Activated CD8-positive, alpha-beta memory T cell treated with anti-CD3 and anti-CD28 coated beads, Interleukin-2, amount 50 U/mL, for 48 hours (primary cell): Measurements from ENCODE around the gene HLA-A.

Experiments
- DNase-seq: peaks from one replicate; pipeline ENCODE4 v3.0.0-alpha.2; 2020

HLA-A gene

DNA sequence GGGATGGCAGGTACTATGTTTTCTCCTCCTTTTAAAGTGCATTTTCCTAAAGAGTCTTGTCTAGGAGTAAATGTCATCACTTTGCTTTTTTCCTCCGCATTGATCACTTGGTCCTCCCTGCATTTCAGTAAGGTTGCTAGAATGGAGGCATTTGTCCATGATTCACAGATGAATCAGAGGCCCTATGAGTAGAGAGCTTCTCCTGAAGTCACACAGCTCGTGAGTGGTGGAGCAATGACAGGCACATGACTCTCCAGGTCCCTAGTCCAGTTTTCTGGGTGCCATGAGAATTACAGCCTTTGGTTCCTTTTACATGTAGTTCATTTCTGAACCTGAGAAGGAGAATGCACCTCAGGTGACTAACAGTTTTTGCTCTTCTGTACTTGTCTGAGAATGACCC lies 50.5 kb downstream of the HLA-A start:
- DNase-seq = no peak

- no peak for DNase-seq
Observed at GRCh38 chr6:29994826-29995225, 52.5 kb downstream of the HLA-A start.

DNA sequence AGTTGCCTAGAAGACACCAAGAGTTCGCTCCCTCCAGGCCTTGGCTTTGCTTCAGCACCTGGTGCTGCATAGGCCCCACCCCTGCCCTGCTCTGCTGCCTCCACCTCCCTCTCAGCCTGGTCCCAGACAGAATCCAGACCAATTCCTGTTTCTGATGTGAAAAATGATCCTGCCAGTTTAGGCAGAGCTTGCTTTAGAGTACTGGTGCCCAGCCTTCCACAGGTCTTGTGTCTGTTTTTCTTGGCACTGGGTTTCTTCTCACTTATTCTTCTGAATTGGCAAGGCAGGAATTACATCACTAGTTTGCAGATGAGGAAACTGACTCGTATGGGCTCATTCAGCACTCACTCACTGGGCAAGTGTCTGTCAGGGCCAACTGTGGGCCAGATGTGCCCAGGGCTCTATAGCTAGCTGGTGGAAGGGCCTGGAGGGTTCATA lies 53.0 kb downstream of the HLA-A start:
- no peak for DNase-seq
